SIG-M5 treated with dmso at 0.1 percent for 504 hours (cell line): Measurements from ENCODE around the gene INSR.
"Not testable (repeated sequence)": the region's sequence is repeated elsewhere in the genome, so short reads cannot be mapped to it uniquely, and the experiment has no call there.

Experiments
- DNase-seq: peaks from one replicate; lab custom pipeline; 2025; ENCODE audit not compliant: unreplicated experiment; lab: John Stamatoyannopoulos, UW

INSR gene

DNA sequence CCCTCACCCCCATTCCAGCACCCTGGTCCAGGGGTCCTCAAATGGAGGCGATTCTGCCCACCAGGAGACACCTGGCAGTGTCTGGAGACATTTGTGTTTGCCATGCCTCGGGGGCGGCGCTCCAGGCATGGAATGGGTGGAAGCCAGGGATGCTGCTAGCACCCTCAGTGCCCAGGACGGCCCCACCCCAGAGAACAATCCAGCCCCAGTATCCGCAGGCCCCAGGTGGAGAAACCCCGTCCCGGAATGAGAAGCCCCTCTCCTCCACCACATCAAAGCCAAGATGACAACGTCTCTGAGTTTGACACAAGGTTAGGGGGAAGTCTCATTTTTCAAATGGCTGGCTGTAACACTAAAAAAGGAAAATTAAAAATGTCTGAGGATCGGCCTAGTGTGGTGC, 68.5 kb downstream of the INSR start:
- no peak for DNase-seq

DNA sequence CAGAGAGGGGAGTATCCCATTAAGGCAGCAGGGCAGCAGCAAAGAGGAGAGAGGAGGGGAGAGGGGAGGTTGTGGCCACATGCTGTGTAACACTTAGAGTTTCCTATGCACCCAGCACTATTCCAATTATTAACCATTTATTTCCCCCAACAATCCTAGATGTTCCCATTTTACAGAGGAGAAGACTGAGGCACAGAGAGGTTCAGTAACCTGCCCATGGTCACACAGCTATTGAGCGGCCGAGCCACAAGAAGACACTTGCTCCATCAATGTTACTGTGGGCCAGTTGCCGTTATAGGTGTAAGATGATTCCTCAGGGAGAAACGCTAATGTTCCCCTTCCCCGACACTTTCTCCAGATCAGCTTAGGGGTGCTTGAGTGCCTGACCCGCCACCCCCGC, 69.2 kb downstream of the INSR start:
- no peak for DNase-seq

DNA sequence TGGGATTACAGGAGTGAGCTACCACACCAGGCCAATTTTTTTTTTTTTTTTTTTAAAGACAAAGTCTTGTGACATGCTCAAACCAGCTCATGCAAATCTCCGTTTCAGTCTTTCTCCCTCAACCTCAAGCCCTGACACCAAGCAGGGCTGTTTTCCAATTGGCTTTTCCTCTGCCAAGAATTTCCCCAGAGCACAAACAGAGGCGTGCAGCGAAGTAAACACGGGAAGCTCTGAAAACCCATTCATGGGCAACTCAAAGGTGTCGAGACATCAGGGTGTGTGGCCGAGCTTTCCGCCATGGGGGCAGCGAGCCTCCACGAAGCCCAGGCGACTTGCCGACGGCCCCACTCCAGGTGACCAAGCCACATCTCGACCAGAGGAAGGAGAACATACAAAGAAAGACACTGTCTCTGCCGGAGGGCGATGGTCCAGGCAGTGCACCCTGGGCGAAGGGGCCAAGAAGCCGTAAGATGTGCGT, 70.0 kb downstream of the INSR start:
- DNase-seq = no peak

DNA sequence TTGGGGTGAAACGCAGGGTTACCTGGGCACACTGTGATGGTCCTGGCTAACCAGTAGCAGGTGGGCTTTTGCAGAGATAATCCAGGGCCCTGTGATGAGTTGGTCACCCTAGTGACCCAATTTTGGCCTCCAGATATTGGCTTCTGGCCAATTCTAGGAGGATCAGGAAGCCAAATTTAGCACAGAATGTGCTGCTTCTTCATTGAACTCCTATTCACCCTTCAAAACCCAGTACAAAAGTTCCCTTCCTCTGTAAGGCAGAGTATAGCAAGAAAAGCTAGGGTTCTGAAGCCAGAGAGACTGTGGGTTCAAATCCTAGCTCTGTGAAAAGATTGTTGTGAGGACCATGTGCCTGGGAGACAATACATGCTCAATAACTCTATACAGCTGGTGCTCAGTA, 70.8 kb downstream of the INSR start:
- no peak for DNase-seq

DNA sequence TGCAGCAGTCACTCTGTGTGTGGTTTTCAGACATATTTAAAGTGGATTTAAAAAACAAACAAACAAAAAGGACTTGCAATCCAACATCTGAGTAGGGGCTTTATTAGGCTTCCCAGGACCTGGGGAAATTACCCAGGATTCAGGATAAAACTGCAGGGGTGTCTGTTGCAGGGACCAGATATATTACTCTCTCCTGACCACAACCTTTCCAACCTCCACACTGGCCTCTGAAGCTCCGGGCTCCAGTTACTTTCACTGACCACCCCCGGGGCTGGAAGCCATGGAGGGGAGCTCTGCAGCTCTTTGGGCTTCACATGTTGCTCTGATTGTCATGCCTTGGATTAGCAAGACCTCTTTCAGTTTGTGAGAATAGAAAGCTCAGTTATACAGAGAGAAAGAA, 75.2 kb downstream of the INSR start:
- DNase-seq = no peak

DNA sequence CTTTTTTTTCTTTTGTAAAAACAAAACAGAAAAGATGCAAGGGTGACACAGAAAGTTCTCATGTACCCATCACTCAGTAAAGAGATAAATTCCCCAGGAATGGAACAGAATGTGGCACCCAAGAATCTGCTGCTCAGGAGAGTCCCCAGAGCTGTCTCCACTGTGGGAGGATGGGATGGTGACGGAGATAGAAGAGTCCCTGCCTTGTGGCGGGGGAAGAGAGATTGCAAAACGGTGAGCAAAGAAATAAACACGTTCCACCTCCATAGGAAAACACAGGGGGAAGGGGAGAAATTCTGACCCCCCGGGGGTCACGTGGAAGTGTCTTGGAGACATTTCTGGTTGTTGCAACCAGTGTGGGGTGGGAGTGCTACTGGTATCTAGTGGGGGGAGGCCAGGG, 76.4 kb downstream of the INSR start:
- no peak for DNase-seq

DNA sequence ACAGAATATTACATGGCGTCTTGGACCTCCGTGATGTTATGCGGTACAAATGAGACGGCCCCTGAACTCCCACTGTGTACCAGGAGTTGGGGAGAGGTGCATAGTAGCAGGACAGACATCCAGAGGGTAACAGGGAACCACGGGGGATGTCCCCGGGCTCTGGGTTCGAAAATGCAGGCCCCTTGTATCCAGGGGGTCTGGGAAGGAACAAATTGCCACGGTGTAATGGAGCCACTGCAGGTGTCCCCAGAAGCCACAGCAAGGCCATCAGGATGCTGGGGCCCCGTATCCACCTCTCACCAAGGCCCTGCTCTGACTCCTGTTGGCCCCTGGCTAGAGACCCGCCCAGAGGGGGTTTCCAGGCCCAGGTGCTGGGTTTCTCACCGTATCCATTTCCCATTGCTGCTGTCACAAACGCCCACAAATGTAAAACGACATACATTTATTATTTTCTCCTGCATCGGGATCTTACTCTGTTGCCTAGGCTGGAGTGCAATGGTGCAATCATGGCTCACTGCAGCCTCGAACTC, 77.8 kb downstream of the INSR start:
- DNase-seq = no peak

DNA sequence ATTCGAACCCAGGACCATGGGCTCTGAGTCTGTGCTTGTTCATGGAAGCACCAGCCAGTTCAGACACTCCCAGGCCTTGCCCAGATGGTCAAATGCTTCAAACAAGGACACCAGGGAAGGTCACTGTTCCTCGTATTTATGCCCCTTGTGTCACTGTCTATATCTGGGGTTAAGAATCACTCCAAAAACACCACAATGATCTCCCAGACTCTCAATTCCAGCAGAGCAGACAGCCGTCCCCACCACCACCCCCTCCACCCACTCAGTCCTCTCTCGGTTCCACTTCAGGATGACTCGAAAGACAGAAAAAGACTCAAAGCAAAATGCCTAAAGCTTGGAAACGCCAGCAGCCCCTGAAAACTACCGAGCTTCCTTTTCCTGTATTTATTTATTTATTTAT, 79.0 kb downstream of the INSR start:
- no peak for DNase-seq

DNA sequence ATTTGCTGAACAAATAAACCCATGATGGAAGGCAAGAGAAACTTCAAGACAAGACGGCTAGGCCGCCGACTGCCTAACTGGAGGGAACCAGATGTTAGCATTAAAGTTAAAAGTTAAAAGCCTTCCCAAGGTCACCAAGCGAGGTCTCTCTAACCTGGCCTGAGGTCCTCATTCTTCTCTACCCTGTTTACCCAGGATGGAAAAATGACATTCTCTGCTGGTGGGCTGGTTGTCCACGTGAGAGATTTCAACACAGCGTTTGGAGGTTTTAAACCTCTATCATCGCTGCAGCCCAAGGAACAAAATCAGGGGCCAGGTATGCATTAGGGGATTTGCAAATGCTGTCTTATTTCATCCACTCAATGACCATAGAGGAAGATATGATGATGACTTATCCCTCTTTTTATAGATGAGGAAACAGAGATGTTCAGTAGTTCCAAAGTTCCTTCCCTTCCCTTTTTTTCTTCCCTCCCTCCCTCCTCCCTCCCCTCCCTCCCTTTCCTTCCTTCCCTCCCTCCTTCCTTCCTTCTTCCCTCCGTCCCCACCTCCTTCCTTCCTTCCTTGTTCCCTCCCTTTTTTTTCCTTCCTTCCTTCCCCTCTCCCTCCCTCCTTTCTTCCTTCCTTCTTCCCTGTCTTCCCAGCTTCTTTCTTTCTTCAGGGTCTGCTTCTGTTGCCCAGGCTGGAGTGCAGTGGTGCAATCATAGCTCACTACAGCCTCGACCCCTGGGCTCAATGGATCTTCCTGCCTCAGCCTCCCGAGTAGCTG, 79.7 kb downstream of the INSR start:
- no peak for DNase-seq

DNA sequence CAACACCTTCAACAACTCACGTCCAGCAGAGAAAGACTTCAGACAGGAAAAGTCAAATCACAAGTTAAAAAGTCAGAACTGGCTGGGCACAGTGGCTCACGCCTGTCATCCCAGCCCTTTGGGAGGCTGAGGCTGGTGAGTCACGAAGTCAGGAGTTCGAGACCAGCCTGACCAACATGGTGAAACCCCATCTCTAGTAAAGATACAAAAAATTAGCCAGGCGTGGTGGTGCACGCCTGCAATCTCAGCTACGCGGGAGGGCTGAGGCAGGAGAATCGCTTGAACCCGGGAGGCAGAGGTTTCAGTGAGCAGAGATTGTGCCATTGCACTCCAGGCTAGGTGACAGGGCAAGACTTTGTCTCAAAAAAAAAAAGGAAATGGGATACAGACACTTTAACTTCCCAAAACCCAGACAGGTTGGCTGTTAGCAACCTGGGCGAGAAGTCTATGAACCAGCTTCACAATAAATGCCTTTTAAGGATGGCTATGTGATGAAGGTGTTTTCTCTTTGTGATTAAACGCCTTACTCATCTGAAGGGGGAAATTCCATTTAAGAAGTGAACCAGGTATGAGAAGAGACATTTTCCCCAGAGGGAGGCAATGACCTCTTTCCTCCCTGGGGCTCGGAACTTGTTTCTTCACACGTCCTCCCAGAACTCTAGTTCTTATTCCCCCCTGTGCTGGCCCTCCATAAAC, 80.4 kb downstream of the INSR start:
- no peak for DNase-seq

DNA sequence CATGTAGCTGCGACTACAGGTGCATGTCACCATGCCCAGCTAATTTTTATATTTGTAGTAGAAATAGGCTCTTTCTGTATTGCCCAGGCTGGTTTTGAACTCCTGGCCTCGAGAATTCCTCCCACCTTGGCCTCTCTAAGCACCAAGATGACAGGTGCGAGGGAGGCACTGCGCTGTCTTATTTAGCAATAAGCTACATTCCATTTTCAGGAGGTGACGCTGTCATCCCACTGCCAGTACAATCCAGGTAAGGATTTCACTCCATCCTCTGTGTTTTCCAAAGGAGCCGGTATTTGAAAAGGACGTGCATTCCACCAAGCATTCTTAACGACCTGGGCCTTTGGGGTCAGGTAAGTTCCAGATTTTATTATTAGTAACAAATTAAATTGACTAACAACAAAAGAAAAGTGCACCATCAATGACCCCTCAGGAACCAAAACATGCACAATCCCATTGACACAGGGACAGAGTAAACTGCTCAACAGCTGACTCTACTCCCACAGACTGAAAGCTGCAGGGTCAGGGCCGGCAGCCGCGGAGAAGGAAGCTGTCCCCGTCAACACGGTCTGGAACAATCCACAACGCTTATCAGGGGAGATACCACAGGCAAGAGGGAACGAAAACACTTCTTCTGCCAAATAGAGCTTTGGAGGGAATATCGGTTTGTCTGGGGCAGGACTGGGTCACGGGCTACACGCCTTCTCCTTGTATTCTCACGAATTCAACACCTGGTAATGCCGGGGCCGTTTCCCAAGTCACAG, 82.8 kb downstream of the INSR start:
- no peak for DNase-seq

DNA sequence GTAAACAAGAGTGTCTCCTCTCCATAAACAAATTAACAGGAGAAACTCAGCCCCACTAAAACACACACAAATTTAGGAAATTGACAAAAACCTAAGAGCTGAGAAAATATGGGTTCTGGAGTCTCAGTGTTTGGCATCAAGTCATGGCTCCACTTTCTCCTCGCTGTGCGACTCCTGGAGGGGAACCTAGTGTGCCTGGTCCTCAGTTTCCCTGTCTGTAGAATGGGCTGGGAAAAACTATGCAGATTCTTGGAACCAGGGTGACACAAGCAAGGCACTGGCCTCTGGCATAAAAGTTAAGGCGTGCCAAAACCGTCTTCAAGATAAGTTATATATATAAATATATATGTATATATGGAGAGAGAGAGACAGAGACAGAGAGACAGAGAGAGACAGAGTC, 83.9 kb downstream of the INSR start:
- DNase-seq = no peak

DNA sequence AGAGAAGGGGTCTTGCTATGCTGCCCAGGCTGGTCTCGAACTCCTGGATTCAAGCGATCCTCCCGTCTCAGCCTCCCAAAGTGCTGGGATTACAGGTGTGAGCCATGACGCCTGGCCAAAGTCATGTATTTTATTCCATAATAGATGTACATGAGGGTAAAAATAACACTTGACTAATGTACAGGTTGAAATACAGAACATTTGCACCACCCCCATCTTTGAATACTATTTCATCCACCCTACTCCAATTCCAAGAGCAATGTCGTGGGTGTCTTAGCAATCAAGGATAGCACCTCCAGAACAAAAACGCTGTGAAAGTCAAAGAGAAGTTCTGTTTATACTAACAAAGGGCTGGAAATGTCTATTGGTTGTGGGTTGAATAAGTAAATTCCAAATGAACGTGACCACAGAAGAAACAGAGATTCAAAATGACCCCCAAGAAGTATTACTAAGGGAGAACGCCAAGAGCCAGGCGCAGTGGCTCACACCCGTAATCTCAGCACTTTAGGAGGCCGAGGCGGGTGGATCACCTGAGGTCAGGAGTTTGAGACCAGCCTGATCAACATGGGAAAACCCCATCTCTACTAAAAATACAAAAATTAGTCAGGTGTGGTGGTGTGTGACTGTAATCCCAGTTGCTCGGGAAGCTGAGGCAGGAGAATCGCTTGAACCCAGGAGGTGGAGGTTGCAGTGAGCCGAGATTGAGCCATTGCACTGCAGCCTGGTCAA, 84.5 kb downstream of the INSR start:
- not testable (repeated sequence) for DNase-seq

DNA sequence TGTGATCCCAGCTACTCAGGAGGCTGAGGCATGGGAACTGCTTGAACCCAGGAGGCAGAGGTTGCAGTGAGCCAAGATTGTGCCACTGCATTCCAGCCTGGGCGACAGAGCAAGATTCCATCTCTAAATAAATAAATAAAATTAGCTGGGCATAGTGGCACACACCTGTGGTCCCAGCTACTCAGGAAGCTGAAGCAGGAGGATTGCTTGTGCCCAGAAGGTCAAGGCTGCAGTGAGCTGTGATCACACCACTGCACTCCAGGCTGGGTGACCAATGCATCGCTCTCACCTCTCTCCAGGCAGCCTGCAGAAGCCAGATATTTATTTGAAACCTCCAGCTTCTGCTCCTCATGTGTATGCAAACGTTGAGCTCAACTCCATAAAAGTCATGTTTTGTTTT, 85.2 kb downstream of the INSR start:
- not testable (repeated sequence) for DNase-seq

DNA sequence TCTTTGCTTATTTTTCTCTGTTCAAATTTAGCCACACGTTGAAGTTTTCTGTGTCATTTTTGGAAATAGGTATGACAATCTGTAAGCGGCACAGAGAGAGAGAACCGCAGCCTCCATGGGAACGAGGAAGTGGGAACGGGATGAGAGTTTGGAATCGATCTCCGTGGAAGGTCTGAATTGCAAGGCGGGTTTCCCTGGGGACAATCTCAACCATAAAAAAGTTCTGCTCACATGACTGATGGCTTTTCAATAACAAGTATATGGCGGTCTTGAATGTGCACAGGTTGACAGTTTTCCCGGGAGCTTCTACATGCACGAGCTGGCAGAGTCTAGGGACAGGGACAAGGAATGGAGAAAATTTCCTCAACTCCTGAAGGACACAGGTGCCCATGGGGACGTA, 90.9 kb downstream of the INSR start:
- no peak for DNase-seq

DNA sequence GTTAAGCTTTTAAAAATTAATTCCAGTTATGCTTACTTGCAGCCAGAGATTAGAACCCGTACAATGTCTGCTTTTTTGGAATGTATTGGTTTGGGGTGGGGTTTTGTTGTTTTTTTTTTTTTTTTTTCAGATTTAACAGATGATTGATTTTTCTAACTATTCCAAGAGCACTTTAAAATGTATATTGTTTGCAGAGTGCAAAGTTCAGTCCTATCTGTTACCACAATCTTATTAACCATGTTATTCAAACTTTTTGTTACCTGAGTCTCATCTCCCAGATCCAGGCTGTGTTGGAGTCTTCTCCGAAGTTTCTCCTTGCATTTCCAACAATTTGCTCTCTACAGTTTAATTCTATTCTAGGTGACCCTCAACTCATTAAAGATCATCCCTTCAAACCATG, 91.3 kb downstream of the INSR start:
- DNase-seq = no peak

DNA sequence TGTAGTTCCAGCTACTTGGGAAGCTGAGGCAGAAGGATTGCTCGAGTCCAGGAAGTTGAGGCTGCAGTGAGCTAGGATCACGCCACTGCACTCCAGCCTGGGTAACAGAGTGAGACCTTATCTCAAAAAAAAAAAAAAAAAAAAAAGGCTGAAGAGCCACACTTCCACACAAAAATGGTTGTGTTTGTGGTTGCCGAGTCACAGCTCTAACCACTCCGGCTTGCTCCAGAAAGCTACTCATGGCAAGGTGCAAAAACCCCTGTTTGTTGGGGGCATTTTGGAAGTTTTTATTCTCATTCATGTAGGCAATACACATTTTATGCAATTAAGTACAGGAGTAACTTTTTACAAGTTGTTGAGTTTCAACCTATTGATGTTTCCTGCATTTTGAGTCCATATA, 93.5 kb downstream of the INSR start:
- no peak for DNase-seq

DNA sequence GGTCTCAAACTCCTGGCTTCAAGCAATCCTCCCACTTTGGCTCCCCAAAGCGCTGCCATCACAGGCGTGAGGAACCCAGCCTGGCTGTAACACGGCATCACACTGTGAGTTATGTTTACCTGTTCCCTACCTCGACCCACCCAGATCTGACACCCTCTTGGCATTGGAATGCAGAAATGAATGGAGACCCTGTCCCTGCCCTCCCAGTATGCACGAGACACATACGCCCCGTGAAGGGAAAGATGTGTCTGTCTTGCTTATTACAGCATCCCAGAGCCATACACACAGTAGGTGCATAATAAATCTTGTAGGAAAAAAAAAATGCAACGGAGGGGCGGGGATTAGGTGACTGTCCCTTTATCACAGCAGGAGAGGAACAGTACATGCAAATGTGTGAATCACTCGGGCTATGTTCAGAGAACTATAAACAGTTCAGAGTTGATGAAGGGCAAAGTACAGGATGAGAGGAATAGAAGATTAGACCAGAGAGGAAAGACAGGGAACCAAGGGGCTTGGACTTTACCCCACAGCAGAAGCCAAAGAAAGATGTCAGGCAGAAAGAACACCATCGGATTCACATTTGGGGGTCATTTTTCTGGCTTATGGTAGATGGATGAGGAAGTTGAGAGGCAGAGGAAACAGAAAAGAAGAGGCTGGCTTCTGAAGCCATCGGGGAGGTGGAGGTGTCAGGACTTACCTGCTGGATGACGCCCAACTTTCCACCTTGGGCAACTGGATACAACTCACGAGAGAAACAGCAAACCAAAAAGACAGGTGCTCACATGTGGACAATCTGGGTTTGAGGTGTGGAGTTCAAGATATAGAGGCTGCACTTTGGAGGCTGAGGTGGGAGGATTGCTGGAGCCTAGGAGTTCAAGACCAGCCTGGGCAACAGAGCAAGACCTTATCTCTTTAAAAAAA, 94.3 kb downstream of the INSR start:
- DNase-seq = no peak

DNA sequence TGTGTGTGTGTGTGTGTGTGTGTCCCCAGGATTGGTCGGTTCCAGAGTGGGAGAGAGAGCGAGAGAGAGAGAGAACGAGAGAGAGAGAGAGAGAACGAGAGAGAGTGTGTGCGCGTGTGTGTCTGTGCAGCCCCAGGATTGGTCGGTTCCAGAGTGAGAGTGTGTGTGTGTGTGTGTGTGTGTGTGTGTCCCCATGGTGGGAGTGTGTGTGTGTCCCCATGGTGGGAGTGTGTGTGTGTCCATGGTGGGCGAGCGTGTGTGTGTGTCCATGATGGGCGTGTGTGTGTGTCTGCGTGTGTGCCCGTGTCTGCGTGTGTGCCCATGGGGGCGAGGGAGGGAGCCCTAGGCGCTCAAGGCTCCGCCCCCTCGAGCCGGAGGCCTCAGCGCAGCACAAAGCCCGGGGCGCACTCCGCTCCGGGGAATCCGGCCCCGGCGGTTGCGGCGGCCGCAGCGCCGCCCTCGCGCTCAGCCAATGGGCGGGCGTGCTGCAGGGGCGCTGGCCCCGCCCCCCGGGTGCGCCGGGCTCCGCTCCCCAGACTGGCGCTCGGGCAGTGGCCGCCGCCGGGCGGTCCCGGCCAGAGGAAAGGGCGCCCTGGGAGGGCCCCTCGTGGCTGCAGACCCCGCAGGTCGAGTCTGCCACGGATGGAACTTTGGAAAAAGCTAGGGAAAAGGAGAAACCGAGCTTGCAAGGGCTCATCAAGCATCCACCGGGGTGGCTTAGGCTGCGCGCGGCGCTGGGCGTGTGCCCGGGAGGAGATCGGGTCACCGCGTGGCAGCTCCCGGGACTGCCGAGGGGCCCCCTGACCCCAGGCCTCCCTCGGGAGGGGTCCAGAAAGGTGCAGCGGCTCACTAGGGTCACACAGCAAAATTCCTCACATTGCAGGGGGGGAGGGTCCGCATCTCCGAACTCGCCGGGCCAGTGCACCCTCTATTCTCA, 96.2 kb downstream of the INSR start:
- peak; percentile 85 for DNase-seq
